ENCODE results near the gene CCDC154.

DNA sequence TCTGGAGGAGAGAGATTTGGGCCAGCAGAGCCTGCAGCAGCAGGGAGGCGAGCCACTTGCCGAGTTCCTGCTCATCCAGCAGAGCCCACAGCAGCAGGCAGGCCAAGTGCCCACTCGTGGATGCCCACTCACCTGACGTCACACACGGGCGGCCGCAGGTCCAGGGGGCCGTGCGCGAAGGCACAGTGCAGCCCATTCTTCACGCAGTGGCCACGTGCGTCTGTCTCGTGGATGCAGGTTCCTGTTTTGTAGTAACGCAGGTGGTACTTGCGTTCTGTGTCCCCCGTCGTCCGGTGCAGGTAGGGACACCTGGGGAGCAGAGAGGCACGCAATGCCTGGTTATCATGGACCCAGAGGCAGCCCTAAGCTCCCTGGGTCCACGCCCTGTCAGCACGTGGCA lies 41.3 kb downstream of the CCDC154 start:
- TF ChIP-seq CTCF (IDR thresholded peaks at IDR 0.05): no peak
- no peak for TF ChIP-seq POLR2A (IDR thresholded peaks at IDR 0.05)
